GM18951 (cell line): ENCODE results near the gene ZNF831.

ENCODE experiments used
- POLR2A ChIP-seq: IDR thresholded peaks from 4 replicates; pipeline ENCODE4 v1.6.1; 2011; ENCODE audit warnings: mild to moderate bottlenecking; ENCODE audit not compliant: insufficient read length, insufficient read depth; ENCODE audit errors: extremely low read depth
- in situ Hi-C: fragments of 300-500 bp; cut with MboI; formaldehyde crosslinking; loops from one replicate; pipeline ENCODE4 v1.12.0; 2022; ENCODE audit warnings: low sequenced_read_pairs, mixed read lengths, inconsistent platforms; ENCODE audit not compliant: unreplicated experiment

ZNF831 gene

DNA sequence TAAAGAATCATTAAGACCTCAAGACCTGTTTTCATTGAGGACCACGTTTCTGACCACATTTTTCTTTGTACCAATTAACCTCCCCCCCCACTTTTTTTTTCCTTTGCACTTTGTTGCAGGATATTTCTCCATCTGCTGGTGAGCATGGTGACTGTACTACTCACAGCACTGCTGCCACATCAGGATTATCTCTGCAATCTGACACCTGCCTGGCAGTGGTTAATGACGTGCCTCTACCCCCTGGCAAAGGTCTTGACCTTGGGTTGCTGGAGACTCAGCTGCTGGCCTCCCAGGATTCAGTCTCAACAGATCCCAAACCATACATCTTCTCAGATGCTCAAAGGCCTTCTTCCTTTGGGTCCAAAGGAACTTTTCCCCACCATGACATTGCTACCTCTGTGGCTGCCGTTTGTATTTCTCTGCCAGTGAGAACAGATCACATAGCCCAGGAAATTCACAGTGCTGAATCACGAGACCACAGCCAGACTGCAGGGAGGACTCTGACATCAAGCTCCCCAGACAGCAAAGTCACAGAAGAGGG lies 90.2 kb downstream of the ZNF831 start:
- no peak for TF ChIP-seq POLR2A
- in situ Hi-C loops: no loop called here

- in situ Hi-C loops: no loop called here
- no peak for TF ChIP-seq POLR2A
Observed at GRCh38 chr20:59255256-59255655, 91.6 kb downstream of the ZNF831 start.

GRCh38 chr20:59258221-59258621 lies 94.6 kb downstream of the ZNF831 start:
- in situ Hi-C loops: no loop called here

DNA sequence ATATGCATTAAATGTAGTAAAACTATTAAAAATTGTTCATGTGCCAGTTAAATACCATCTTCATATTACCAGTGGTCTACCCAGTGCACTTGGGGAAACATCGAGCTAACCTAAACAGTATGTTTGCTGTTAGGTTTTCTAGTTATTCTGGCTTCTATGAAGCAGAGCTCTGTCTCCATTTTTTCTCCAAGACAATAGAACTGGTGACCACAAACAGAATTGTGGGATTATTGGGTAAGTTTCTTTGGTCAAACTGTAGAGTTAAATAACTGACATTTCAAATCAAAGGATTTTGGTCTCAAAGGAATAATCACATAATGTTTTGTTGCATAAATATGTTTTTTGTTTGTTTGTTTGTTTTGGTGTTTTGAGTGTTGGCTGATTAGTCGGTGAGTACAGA lies 96.3 kb downstream of the ZNF831 start:
- TF ChIP-seq POLR2A: no peak
- in situ Hi-C loops: no loop called here

More at GRCh38 chr20:59258221-59258621, 94.6 kb downstream of the ZNF831 start:
- TF ChIP-seq POLR2A: no peak

DNA sequence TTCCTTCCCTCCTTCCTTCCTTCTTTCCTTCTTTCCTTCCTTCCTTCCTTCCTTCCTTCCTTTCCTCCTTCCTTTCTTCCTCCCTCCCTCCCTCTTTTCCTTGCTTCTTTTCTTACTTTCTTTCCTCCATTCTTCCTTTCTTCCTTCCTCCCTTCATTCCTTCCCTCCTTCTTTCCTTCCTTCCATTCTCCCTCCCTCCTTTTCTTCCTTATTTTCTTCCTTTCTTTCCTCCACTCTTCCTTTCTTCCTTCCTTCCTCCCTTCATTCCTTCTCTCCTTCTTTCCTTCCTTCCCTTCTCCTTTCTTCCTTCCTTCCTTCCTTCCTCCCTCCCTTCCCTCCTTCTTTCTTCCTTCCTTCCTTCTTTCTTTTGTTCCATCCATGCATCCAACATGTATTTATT lies 101.7 kb downstream of the ZNF831 start:
- no peak for TF ChIP-seq POLR2A
- in situ Hi-C loops: no loop called here

DNA sequence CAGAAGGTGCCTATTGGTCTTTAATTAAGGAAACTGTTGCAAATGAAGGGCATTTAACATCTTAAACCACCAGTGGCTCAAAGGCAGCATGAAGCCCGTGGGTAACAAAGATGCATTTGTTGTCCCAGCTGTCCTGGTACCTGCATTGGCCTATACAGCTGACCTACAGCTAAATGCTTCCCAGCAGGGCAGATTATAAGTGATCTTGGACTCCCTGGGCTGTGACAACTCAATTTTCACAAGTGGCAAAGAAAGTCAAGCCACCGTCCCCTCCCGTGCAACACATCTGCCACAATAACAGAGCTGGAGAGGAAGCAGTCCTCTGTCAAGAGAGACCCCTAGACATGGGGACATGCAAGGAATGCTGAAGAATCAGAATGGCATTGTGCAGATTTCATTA lies 105.2 kb downstream of the ZNF831 start:
- in situ Hi-C loops: no loop called here
- no peak for TF ChIP-seq POLR2A

DNA sequence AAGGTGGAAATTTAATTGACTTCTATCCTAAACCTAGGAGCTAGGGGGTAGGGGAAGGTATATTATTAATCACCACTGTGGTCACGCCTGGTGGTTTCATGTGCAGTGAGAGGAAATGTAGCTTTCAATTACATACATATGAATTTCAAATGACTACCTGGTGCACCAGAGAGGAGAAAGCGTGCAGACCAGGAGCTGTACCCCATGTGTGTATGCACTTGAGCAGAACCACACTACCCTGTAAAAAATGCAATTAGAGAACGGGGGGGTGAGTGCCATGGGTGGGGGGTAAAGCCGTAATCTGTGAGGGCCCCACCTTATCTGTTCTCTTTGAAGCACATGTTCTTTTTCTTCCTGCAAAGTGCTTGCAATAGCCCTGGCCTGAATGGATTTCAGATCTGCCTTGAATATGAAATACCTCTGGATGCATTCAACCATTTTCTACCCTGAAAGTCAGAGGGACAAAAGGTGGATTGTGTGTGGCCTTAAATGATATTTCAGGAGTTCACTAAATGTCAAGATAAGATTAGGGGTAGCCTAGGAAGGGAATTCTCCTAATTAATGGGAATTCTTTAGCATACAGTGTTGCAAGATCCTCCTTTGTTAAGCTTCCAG lies 105.9 kb downstream of the ZNF831 start:
- in situ Hi-C loops: no loop called here
- no peak for TF ChIP-seq POLR2A

DNA sequence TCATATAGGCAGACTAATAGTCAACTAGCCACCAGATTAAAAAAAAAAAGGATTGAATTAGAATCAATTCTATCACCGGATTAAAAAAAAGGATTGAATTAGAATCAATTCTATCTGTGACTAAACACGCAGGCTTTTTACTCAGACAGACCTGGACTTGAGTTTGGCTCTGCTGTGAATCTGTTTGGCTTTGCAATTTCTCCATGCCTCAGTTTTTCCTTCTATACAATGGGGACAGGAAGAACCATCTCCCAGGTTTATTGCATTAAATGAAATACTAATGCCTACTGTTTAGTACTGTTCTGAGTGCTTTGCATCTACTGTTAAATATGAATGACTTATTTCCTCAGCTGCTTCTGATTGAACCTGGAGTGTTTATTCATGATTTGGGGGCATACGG lies 106.8 kb downstream of the ZNF831 start:
- in situ Hi-C loops: no loop called here
- no peak for TF ChIP-seq POLR2A

- in situ Hi-C loops: no loop called here
- no peak for TF ChIP-seq POLR2A
Observed at GRCh38 chr20:59273739-59274357, 110.2 kb downstream of the ZNF831 start.

GRCh38 chr20:59276938-59277337 lies 113.3 kb downstream of the ZNF831 start:
- no peak for TF ChIP-seq POLR2A
- in situ Hi-C loops: no loop called here

DNA sequence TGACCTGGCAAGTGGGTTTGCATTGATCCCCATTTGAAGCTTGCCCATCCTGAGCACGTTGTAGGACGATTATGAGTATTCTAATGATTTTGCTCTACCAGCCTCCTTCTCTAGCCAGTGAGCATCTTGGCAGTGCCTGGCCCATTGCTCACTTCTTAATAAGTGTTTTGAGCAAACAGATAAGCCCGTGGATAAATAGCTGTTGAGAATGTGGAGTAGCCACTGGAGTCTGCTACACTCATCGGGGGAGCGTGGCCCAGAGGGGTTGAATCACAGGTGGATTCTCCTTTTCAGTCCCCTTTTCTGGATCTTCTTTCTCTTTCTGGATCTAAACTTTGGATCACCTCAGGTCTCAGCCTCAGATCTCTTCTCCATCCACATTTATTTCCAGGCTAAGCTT lies 120.8 kb downstream of the ZNF831 start:
- in situ Hi-C loops: no loop called here

DNA sequence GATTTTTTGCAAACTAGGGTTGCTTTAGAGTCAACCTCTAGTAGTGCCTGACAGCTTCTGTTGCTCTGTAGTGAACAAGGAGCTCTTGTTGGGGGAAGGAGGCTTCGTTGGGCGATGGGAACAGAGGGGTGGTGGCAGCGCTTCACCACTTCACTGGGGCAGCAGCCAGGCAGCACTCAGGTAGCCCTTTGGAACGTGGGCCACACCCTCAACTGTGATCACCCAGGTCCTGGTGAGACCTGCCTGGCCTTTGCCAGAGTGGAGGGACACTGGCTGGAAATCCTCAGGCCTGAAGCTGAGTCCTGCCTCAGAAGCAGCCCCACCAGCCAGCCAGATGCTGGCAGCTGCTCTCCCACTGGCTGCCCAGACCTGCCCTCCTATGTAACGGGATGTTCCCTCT lies 126.4 kb downstream of the ZNF831 start:
- in situ Hi-C loops: no loop called here
- no peak for TF ChIP-seq POLR2A

More for the DNA sequence above, 120.8 kb downstream of the ZNF831 start:
- no peak for TF ChIP-seq POLR2A

GRCh38 chr20:59291740-59292383 lies 128.2 kb downstream of the ZNF831 start:
- in situ Hi-C loops: no loop called here
- no peak for TF ChIP-seq POLR2A

DNA sequence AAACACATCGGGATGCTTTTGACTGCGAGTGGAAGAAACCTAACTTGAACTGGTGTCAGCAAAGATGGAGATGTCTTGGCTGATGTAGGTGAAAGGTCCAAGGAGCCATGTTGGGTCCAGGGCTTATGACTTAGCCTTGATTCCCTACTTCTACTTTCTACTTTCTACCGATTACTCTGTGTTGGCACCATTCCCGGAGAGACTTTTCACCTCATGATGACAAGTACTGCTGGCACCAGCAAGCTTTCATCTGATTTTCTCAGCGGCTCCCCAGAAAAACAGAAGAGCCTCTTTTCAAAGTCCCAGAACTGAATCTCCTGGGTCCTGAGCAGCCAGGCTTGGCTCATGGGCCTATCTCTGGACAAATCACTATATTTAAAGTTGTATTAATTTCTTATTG lies 131.9 kb downstream of the ZNF831 start:
- in situ Hi-C loops: no loop called here
- no peak for TF ChIP-seq POLR2A
